GM18517 (cell line): ENCODE data around the gene AKAP5.
"Not testable (repeated sequence)": the region's sequence is repeated elsewhere in the genome, so short reads cannot be mapped to it uniquely, and the experiment has no call there.

Experiments used
- ATAC-seq: cut with Tn5 transposase; IDR thresholded peaks from one replicate; pipeline ENCODE4 v1.9.1; 2021; ENCODE audit warnings: mild to moderate bottlenecking, moderate library complexity; ENCODE audit not compliant: unreplicated experiment

The AKAP5 gene

GRCh38 chr14:64502456-64502855, 37.2 kb downstream of the AKAP5 start:
- no peak for ATAC-seq

- ATAC-seq: no peak
These were observed 37.7 kb downstream of the AKAP5 start for GRCh38 chr14:64502887-64503433.

- ATAC-seq: peak; percentile 63
These were observed 38.4 kb downstream of the AKAP5 start, which contains the start of gene ZBTB25 for GRCh38 chr14:64503434-64504309. ZBTB25 (minus strand) TSS chr14:64503838; CDS start chr14:64490533, 13,305 bp downstream.

- peak; percentile 18 for ATAC-seq
These were observed 39.1 kb downstream of the AKAP5 start, which contains the start of gene ZBTB1 for GRCh38 chr14:64504310-64504896. ZBTB1 (plus strand) TSS chr14:64504770; CDS start chr14:64521505, 16,735 bp downstream.

GRCh38 chr14:64504897-64505794, 39.8 kb downstream of the AKAP5 start:
- ATAC-seq: peak; percentile 13

- ATAC-seq: no peak
These were observed 41.4 kb downstream of the AKAP5 start for GRCh38 chr14:64506721-64507120.

GRCh38 chr14:64507376-64508156, 42.3 kb downstream of the AKAP5 start:
- no peak for ATAC-seq

- no peak for ATAC-seq
These were observed 43.0 kb downstream of the AKAP5 start for GRCh38 chr14:64508215-64508776.

- ATAC-seq: no peak
These were observed 43.7 kb downstream of the AKAP5 start for GRCh38 chr14:64509036-64509435.

- ATAC-seq: peak; percentile 38
These were observed 45.7 kb downstream of the AKAP5 start for GRCh38 chr14:64510825-64511671.

- ATAC-seq: no peak
These were observed 48.0 kb downstream of the AKAP5 start for GRCh38 chr14:64513271-64513670.

GRCh38 chr14:64515053-64515452, 49.8 kb downstream of the AKAP5 start:
- ATAC-seq: no peak

GRCh38 chr14:64516969-64517368, 51.7 kb downstream of the AKAP5 start:
- no peak for ATAC-seq

- not testable (repeated sequence) for ATAC-seq
These were observed 52.4 kb downstream of the AKAP5 start for GRCh38 chr14:64517667-64518066.

- no peak for ATAC-seq
These were observed 52.9 kb downstream of the AKAP5 start for GRCh38 chr14:64518229-64518628.

GRCh38 chr14:64520699-64521098, 55.4 kb downstream of the AKAP5 start:
- no peak for ATAC-seq

- ATAC-seq: no peak
These were observed 57.5 kb downstream of the AKAP5 start for GRCh38 chr14:64522591-64523355.
